HG03432 (cell line): ENCODE data around the gene AURKAIP1.

Experiments
- ATAC-seq: cut with Tn5 transposase; IDR thresholded peaks from one replicate; pipeline ENCODE4 v1.9.1; 2021; ENCODE audit warnings: mild to moderate bottlenecking, moderate library complexity; ENCODE audit not compliant: unreplicated experiment

Gene AURKAIP1

GRCh38 chr1:1361982-1362423 is 13.0 kb downstream of the AURKAIP1 start:
- ATAC-seq, result no peak

GRCh38 chr1:1361233-1361981 is 13.6 kb downstream of the AURKAIP1 start:
- ATAC-seq, result no peak

GRCh38 chr1:1360506-1361169 is 14.4 kb downstream of the AURKAIP1 start:
- no peak for ATAC-seq

GRCh38 chr1:1359664-1360468 is 15.1 kb downstream of the AURKAIP1 start:
- no peak for ATAC-seq

GRCh38 chr1:1359308-1359663 is 15.7 kb downstream of the AURKAIP1 start:
- ATAC-seq, result no peak

GRCh38 chr1:1358433-1359271 is 16.4 kb downstream of the AURKAIP1 start, which contains the start of gene MXRA8:
Gene MXRA8 (minus strand): TSS chr1:1358555. CDS start chr1:1358504, 51 bp downstream.
- no peak for ATAC-seq

- ATAC-seq, result no peak
These were observed 17.1 kb downstream of the AURKAIP1 start for GRCh38 chr1:1357871-1358432.

GRCh38 chr1:1356796-1357401 is 18.1 kb downstream of the AURKAIP1 start:
- ATAC-seq, result no peak

GRCh38 chr1:1356166-1356795 is 18.7 kb downstream of the AURKAIP1 start:
- ATAC-seq, result no peak

GRCh38 chr1:1355416-1355815 is 19.6 kb downstream of the AURKAIP1 start:
- no peak for ATAC-seq

- no peak for ATAC-seq
These were observed 20.4 kb downstream of the AURKAIP1 start for GRCh38 chr1:1354271-1355247.

GRCh38 chr1:1353389-1354151 is 21.4 kb downstream of the AURKAIP1 start:
- no peak for ATAC-seq

- ATAC-seq, result no peak
These were observed 22.1 kb downstream of the AURKAIP1 start for GRCh38 chr1:1352786-1353388.

- ATAC-seq, result no peak
These were observed 23.2 kb downstream of the AURKAIP1 start for GRCh38 chr1:1351511-1352427.

GRCh38 chr1:1349256-1350012 is 25.6 kb downstream of the AURKAIP1 start, which contains the start of gene DVL1:
Gene DVL1 (minus strand): TSS chr1:1349418. CDS start chr1:1349065, 353 bp downstream.
- peak; percentile 69 for ATAC-seq
